A673 (cell line): ENCODE measurements around the gene LRP1. TPM values are rescaled to one million over a fixed set of nuclear protein-coding genes. Genes with fewer than 3 reads are reported as not detected.

Experiments used
- BruUV-seq: library from RNA; stranded (reverse); fragments of 400-500 nt; replicated peaks from 2 replicates; lab custom pipeline; 2021; lab: Mats Ljungman, UMichigan
- CTCF ChIA-PET: fragments of 300-600 bp; sonication (Branson Sonifier 250); formaldehyde crosslinking; loops from one replicate; lab custom pipeline; 2022; ENCODE audit warnings: antibody characterized with exemption; lab: Charles Lee
- POLR2A ChIA-PET: fragments of 300-600 bp; sonication (Branson Sonifier 250); formaldehyde crosslinking; loops from one replicate; lab custom pipeline; 2022; ENCODE audit warnings: antibody characterized with exemption; ENCODE audit not compliant: low non-redundant PET; lab: Charles Lee
- DNase-seq: peaks from one replicate; pipeline ENCODE4 v3.0.0-alpha.2; 2015; ENCODE audit warnings: low spot score
- H3K27ac ChIP-seq: fragments of 200-600 bp; sonication (generic); 2 replicates; pipeline ENCODE4 v1.5.1; 2016; ENCODE audit warnings: mixed run types, low read depth, mild to moderate bottlenecking, mixed read lengths, antibody characterized with exemption, low read length; ENCODE audit not compliant: poor library complexity, severe bottlenecking
- H3K27me3 ChIP-seq: fragments of 200-600 bp; sonication (generic); replicated peaks from 2 replicates; pipeline ENCODE4 v1.6.1; 2017; ENCODE audit warnings: mixed run types, low read depth, mild to moderate bottlenecking, mixed read lengths, antibody characterized with exemption, low read length; ENCODE audit not compliant: insufficient read depth, poor library complexity
- H3K36me3 ChIP-seq: fragments of 200-600 bp; sonication (generic); 2 replicates; pipeline ENCODE4 v1.6.1; 2016; ENCODE audit warnings: mixed run types, mild to moderate bottlenecking, mixed read lengths, antibody characterized with exemption, low read length; ENCODE audit not compliant: insufficient read depth, poor library complexity, severe bottlenecking
- H3K4me1 ChIP-seq: fragments of 200-600 bp; sonication (generic); 2 replicates; pipeline ENCODE4 v1.6.1; 2017; ENCODE audit warnings: mixed run types, mild to moderate bottlenecking, mixed read lengths, antibody characterized with exemption, low read length; ENCODE audit not compliant: insufficient read depth, poor library complexity, severe bottlenecking
- H3K4me3 ChIP-seq: fragments of 200-600 bp; sonication (generic); 2 replicates; pipeline ENCODE4 v1.5.1; 2016; ENCODE audit warnings: low read depth, mixed run types, mild to moderate bottlenecking, mixed read lengths, low read length; ENCODE audit not compliant: poor library complexity, severe bottlenecking
- H3K9me3 ChIP-seq: fragments of 200-600 bp; sonication (generic); 2 replicates; pipeline ENCODE4 v1.6.1; 2016; ENCODE audit warnings: mixed run types, low read depth, mild to moderate bottlenecking, mixed read lengths, antibody characterized with exemption, low read length; ENCODE audit not compliant: poor library complexity, severe bottlenecking
- CTCF ChIP-seq: fragments of 300-800, 200-600 bp; sonication (generic); conservative IDR thresholded peaks from 2 replicates; pipeline ENCODE4 v1.5.1; 2017; ENCODE audit warnings: low read depth, mild to moderate bottlenecking, antibody characterized with exemption, low read length, moderate library complexity, mixed read lengths
- EZH2 ChIP-seq: fragments of 200-600 bp; sonication (generic); IDR thresholded peaks from 2 replicates; pipeline ENCODE4 v1.6.1; 2017; ENCODE audit warnings: borderline replicate concordance, low read depth, mild to moderate bottlenecking, mixed read lengths, antibody characterized with exemption, low read length; ENCODE audit not compliant: poor library complexity, severe bottlenecking
- intact Hi-C: fragments of 100-400 bp; cut with micrococcal nuclease; formaldehyde crosslinking; loops from one replicate; pipeline ENCODE4 v1.10.0; 2022; ENCODE audit not compliant: unreplicated experiment
- total RNA-seq: library from RNA; stranded (reverse); gene quantifications from 2 replicates; pipeline ENCODE4 v1.2.3, GENCODE V29; 2021

The LRP1 gene
- total RNA-seq, 1 experiment from 2014 or later, result 31.0 TPM

- no peaks in the 10 kb centered on the region for H3K36me3 ChIP-seq
- POLR2A ChIA-PET, result interaction anchor here (0.5 to 0.6 kb wide), 2 partner anchors 489 to 1478 kb away, joined by 5 to 12 read pairs; no protein-coding TSS in a partner anchor
- peaks cover 36% of the 10 kb centered on the region for H3K4me1 ChIP-seq
- DNase-seq, result no peak
- TF ChIP-seq EZH2 (no peak), CTCF (no peak)
- H3K27me3 ChIP-seq, result no peaks in the 10 kb centered on the region
- CTCF ChIA-PET, result no interaction called here
- H3K4me3 ChIP-seq, result no peak overlapping the region
- BruUV-seq, result no TSS peak
- H3K27ac ChIP-seq, result no peak overlapping the region
- intact Hi-C loops, result no loop called here
- no peaks in the 10 kb centered on the region for H3K9me3 ChIP-seq
Measured at GRCh38 chr12:57223191-57224165, 95.2 kb downstream of the LRP1 start.

- no peak for TF ChIP-seq EZH2
- no peak for TF ChIP-seq CTCF
- intact Hi-C loops, result no loop called here
- POLR2A ChIA-PET, result interaction anchor here (0.5 to 0.6 kb wide), 2 partner anchors 490 to 1479 kb away, joined by 5 to 12 read pairs; no protein-coding TSS in a partner anchor
- H3K27me3 ChIP-seq, result no peaks in the 10 kb centered on the region
- no peak for DNase-seq
- no TSS peak for BruUV-seq
- no peaks in the 10 kb centered on the region for H3K36me3 ChIP-seq
- CTCF ChIA-PET, result no interaction called here
- H3K4me1 ChIP-seq, result peaks cover 34% of the 10 kb centered on the region
- H3K27ac ChIP-seq, result no peak overlapping the region
- H3K4me3 ChIP-seq, result no peak overlapping the region
- H3K9me3 ChIP-seq, result no peaks in the 10 kb centered on the region
Measured at GRCh38 chr12:57224278-57224972, 96.1 kb downstream of the LRP1 start.

- BruUV-seq, result no TSS peak
- no peaks in the 10 kb centered on the region for H3K27me3 ChIP-seq
- ChIA-PET POLR2A (no interaction called here), CTCF (no interaction called here)
- H3K27ac ChIP-seq, result no peak overlapping the region
- TF ChIP-seq CTCF (0 out of 2 replicates have a peak, but pooled peaks have one; percentile 32), EZH2 (no peak)
- no peaks in the 10 kb centered on the region for H3K36me3 ChIP-seq
- intact Hi-C loops, result no loop called here
- H3K4me3 ChIP-seq, result no peak overlapping the region
- DNase-seq, result no peak
- H3K9me3 ChIP-seq, result no peaks in the 10 kb centered on the region
- H3K4me1 ChIP-seq, result peaks cover 27% of the 10 kb centered on the region
Measured at GRCh38 chr12:57224973-57225679, 96.8 kb downstream of the LRP1 start.
